Heart left ventricle (tissue), 13 donors: ENCODE measurements around the gene STRIT1.

ENCODE experiments used
- CTCF ChIP-seq, 12 donors: fragments of 200-600 bp; sonication (generic) in 4 of 12; IDR thresholded peaks; one replicate each; pipeline versions ENCODE4 v1.5.0 to v1.8.0; 2018 to 2022; ENCODE audit warnings: antibody characterized with exemption in 12 of 12, mild to moderate bottlenecking in 5 of 12
- POLR2A ChIP-seq, 2 donors: fragments of 450-650 bp; IDR thresholded peaks; one replicate each; pipeline ENCODE4 v1.6.1; 2017; ENCODE audit warnings: antibody characterized with exemption in 2 of 2, mild to moderate bottlenecking in 2 of 2, moderate library complexity in 2 of 2
- donor health status: ischemic (EF 13 %, LVEDD 7.1; RV severe dilation, severe dysfunction).
- donor health status: DM: no; HTN: yes; CAD: no.
- donor health status: DM: no; HTN: no; CAD: no.
- donor health status: ischemic (EF 25% LVEDD 6.9; RV normal size, moderate dysfunction).
- donor health status: ischemic (EF 25% LVEDD 5.7; RV mildly dilated, moderate dysfunction).
- donor health status: ischemic (EF 35%, LVEDD 5.7; RV mildly dilated, moderate dysfunction).
- donor health status: nonischemic (EF 11% LVEDD 7.7; RV severe dilation, severe dysfunction).
- donor health status: DM: yes; HTN: yes; CAD: no.
- donor health status: PGD.
- donor health status: ischemic (EF 29% LVEDD 5.4; RV normal size, mild dysfunction).
- donor health status: nonischemic (EF 23%, LVEDD 6.1; RV moderate dilation, normal function).

- no peak for TF ChIP-seq CTCF (IDR thresholded peaks at IDR 0.05)
- TF ChIP-seq POLR2A (IDR thresholded peaks at IDR 0.05) = no peak
Measured at GRCh38 chr3:155332716-155333115, 39.2 kb upstream of the STRIT1 start.
